PC-3 (cell line): ENCODE measurements around the gene LRRTM4.

Source experiments
- EZH2 ChIP-seq: fragments of 300-600 bp; sonication (generic); IDR thresholded peaks from one replicate; pipeline ENCODE4 v1.6.1; 2017; ENCODE audit warnings: antibody characterized with exemption, mild to moderate bottlenecking, low read length; ENCODE audit not compliant: unreplicated experiment
- TF ChIP-seq, protein P1 (sequence below): fragments of 300-600 bp; sonication (generic); conservative IDR thresholded peaks from 2 replicates; pipeline ENCODE4 v1.5.1; 2017; ENCODE audit warnings: antibody characterized with exemption, low read depth, mild to moderate bottlenecking, low read length

DNA sequence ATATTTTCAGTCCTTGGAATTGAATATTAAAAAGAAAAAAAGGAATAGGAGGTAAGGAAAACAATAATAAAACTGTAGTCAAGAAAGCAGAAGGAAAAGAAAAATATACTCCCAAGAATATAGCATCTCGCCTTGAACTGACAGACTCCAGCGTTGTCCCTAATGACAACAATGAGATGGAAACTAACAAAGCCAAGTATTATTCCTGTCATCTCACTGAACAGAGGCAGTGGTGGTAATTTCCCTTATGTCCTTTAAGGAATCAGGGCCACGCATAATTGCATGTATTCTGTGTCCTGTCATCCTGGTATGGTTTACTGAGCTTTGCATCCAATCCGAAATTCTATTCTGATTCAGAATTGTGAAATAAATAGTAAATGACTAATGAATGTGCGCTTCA is 158.9 kb downstream of the LRRTM4 start:
- no peak for TF ChIP-seq EZH2
- TF ChIP-seq, protein P1, sequence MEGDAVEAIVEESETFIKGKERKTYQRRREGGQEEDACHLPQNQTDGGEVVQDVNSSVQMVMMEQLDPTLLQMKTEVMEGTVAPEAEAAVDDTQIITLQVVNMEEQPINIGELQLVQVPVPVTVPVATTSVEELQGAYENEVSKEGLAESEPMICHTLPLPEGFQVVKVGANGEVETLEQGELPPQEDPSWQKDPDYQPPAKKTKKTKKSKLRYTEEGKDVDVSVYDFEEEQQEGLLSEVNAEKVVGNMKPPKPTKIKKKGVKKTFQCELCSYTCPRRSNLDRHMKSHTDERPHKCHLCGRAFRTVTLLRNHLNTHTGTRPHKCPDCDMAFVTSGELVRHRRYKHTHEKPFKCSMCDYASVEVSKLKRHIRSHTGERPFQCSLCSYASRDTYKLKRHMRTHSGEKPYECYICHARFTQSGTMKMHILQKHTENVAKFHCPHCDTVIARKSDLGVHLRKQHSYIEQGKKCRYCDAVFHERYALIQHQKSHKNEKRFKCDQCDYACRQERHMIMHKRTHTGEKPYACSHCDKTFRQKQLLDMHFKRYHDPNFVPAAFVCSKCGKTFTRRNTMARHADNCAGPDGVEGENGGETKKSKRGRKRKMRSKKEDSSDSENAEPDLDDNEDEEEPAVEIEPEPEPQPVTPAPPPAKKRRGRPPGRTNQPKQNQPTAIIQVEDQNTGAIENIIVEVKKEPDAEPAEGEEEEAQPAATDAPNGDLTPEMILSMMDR: no peak
